ENCODE data around the gene SCRN1.
"Not testable (repeated sequence)": the region's sequence is repeated elsewhere in the genome, so short reads cannot be mapped to it uniquely, and the experiment has no call there.

The SCRN1 gene

DNA sequence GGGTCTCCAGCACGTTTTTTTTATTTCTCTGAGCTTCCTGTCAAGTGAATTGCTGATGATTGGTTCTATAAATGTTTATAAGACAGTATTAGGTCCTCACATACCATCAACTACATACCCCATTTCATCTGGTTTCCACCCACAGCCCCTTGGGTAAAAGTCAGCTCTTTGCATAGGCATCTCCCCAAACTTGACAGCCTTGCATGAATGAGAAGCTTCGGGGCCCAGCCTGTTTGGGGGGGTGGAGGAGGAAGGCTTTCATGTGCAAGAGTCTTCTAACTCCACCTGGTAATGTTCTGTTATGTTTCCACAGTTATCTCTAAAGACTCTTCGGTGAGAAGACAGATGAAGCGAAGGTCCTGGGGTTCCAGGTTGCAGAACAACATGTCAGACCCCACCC, 75.4 kb downstream of the SCRN1 start:
- in situ Hi-C loops (cut with HindIII; ENCODE audit: low pct_ligation_motif_present, low pct_unique_long_range_greater_than_20kb, low sequenced_read_pairs) = no loop called here

DNA sequence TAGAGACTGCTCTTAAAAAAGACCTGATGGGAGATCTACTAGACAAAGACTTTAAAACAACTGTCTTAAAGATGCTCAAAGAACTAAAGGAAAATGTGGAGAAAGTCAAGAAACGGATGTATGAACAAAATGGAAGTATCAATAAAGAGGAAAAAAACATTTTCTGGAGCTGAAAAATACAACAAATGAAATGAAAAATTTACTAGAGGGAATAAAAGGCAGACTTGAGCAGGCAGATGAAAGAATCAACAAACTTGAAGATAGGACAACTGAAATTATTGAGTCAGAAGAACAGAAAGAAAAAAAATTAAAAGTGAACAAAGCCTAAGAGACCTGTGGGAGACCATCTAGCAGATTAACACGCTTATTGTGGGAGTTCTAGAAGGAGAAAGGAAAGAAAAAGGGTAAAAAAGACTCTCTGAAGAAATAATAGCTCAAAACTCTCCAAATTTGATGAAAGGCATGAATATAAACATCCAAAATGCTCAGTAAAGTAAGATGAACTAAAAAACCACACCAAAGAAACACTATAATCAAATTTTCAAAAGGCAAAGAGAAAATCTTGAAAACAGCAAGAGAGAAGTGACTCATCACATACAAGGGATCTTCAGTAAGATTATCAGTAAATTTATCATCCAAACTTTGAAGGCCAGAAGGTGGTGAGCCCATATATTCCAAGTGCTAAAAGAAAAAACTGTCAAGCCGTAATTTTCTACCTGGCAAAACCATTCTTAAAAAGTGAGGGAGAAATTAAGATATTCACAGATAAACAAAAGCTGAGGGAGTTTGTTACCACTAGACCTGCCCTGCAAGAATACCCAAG, 83.2 kb downstream of the SCRN1 start:
- no peak for DNase-seq
- in situ Hi-C loops (cut with HindIII; ENCODE audit: low pct_ligation_motif_present, low pct_unique_long_range_greater_than_20kb, low sequenced_read_pairs) = no loop called here

More for the DNA sequence above, 75.4 kb downstream of the SCRN1 start:
- no peak for DNase-seq

DNA sequence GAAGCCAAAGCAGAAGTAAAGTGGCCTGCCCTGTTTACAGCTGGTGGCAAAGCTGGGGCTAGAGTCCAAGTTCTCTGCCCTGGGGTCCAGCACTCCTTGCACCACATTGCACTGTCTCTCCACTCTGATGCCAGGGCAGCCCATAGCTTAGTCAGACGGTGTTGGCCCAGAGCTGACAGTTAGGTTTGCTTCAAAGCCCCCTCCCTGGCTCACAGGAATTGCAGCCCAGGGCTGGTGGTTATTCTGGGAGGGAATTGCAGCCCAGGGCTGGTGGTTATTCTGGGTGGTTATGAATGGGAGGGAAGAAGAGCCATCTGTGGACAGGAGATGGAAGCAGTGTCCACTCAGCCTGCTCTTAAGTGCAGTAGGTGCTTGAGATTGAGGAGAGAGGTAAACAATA, 88.9 kb downstream of the SCRN1 start:
- in situ Hi-C loops (cut with HindIII; ENCODE audit: low pct_ligation_motif_present, low pct_unique_long_range_greater_than_20kb, low sequenced_read_pairs) = no loop called here
- DNase-seq = no peak

DNA sequence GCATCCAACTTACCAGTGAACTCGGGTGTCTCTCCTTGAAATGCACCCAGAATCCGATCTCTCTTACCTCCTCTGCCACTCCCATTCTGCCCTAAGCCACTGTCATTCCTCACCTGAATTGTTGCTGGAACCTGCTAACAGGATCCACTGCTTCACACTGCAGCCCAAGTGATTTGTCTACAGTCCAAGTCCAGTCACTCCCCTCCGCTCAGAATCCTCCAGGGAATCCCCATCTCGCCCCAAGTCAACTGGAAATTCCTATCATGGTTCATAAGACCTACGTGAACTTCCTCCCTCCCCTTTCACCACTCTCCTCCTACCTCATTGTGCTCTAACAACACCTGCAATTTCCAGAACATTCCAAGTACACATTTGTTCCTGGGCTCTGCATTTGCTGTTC, 91.3 kb downstream of the SCRN1 start:
- in situ Hi-C loops (cut with HindIII; ENCODE audit: low pct_ligation_motif_present, low pct_unique_long_range_greater_than_20kb, low sequenced_read_pairs) = no loop called here
- DNase-seq = no peak

DNA sequence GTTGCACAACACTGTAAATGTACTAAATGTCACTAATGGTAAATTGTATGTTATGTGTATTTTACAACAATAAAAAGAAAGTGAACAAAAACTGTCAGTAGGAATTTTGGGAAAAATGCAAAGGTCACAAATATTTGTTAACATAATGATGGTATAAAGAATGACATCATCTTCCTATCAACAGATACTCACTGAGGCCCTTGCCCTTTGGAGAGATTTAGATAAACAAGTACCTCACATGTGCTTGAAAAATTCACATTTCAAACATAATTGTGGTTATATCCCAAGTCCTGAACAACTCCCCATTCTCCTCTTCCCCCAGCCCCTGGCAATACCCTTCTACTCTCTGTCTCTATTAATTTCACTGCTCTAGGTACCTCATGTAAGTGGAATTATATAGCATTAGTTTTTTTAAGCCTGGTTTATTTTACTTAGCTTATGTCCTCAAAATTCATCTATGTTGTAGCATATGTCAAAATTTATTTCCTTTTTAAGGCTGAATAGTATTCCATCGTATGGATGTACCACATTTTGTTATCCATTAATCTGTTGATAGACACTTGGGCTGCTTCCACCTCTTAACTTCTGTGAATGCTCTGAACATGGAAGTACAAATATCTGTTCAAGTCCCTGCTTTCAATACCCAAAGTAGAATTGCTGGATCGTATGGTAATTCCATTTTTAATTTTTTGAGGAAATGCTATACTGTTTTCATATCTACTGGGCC, 92.8 kb downstream of the SCRN1 start:
- no peak for DNase-seq
- in situ Hi-C loops (cut with HindIII; ENCODE audit: low pct_ligation_motif_present, low pct_unique_long_range_greater_than_20kb, low sequenced_read_pairs) = no loop called here

DNA sequence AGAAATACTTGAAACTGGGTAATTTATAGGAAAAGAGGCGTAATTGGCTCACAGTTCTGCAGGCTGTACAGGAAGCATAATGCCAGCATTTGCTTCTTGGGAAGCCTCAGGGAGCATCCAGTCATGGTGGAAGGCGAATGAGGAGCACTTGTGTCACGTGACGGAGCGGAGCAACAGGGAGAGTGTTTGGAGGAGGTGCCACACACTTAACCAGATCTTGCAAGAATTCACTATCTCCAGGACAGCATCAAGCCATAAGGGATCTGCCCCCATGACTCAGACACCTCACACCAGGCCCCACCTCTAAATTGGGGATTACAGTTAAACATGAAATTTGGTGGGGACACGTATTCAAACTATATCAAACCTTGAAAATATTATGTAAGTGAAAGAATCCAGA, 94.0 kb downstream of the SCRN1 start:
- no peak for DNase-seq
- in situ Hi-C loops (cut with HindIII; ENCODE audit: low pct_ligation_motif_present, low pct_unique_long_range_greater_than_20kb, low sequenced_read_pairs) = no loop called here

DNA sequence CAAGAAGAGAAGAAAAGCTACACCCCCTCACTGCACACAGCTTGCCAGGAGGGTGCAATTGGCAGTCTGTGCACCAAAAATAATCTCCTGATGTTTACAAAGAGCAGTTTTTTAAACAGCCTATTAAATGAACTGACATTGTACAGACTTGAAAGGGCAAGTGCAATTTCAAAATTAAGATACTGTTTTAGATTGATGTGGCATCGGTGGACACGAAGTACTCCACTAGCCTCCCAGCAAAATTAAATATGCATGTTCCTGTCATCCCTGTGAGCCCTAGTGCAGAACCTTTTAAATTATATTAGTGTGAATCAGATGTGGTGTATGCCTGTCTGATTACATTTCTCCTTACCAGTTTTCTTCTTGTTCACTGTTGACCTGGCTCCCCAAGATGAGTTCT, 95.3 kb downstream of the SCRN1 start:
- in situ Hi-C loops (cut with HindIII; ENCODE audit: low pct_ligation_motif_present, low pct_unique_long_range_greater_than_20kb, low sequenced_read_pairs) = no loop called here
- DNase-seq = no peak

DNA sequence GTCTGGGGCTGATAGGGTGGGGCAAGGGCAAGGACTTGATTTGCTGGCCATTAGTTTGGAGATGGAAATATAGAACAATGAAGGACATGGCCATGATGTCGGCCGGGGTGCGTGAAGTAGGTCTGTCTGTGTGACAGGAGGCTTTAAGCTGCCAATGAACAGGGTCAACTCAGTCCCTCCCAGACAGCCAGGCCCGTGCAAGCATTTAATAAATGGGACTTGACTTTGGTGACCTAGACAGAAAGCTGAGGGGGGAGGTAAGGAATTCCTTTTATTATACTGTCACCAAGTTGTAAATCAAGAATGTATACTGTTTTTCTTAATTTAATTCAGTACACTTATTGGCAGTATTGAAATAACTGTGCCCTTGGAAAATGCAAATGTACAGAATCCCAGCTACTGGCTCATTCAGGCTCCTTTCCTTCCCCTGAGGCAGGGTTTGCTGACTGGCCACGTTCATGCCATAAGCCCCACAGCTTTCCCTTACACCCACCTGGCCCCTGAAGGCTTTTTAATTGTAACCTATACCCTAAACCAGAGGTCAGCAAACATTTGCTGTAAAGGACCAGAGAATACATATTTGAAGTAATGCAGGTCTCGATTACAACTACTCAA, 96.1 kb downstream of the SCRN1 start:
- in situ Hi-C loops (cut with HindIII; ENCODE audit: low pct_ligation_motif_present, low pct_unique_long_range_greater_than_20kb, low sequenced_read_pairs) = no loop called here
- no peak for DNase-seq

DNA sequence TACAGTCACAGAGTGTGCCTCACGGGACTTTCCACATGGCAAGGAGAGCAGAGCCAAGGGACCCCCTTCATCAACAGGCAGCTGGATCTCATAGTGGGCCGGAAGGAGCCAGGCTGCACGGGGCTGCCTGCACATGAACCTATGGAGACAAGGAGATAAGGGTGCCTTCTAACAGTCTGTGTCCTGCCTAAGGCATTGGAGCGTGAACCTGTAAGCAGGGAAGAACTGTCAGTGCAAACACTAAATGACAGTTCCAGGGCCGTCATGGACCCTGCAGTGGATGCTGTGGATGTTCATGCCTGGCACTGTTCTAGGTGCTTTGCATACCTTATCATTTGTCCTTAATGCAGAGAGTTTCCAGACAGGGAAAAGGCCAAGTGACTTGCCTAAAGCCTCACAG, 97.4 kb downstream of the SCRN1 start:
- in situ Hi-C loops (cut with HindIII; ENCODE audit: low pct_ligation_motif_present, low pct_unique_long_range_greater_than_20kb, low sequenced_read_pairs) = no loop called here
- DNase-seq = no peak

DNA sequence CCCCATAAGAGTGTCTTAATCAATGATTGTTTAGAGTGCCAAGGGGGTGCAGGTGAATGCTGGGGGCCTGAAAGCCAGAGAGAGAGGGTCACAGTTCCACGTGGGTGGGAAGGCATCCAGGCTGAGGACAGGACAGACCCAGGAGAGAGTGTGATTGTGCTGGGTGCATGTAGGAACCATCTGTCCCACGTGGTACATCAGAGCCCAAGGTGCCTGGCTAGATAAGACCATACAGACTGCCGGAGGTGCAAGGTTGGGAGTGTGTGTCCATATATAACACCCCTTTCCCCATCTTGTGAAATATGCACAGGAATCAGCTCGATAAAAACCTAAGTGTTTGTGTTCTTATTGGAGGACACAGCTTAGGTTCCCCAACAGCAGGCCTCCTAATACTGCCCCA, 97.8 kb downstream of the SCRN1 start:
- no peak for DNase-seq
- in situ Hi-C loops (cut with HindIII; ENCODE audit: low pct_ligation_motif_present, low pct_unique_long_range_greater_than_20kb, low sequenced_read_pairs) = no loop called here

DNA sequence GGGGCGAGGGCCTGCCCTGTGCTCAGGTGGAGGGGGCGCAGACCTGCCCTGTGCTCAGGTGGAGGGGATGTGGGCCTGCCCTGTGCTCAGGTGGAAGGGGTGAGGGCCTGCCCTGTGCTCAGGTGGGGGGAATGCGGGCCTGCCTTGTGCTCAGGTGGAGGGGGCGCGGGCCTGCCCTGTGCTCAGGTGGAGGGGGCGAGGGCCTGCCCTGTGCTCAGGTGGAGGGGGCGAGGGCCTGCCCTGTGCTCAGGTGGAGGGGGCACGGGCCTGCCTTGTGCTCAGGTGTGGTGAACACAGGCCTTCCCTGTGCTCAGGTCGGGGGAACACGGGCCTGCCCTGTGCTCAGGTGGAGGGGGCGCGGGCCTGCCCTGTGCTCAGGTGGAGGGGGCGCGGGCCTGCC, 98.8 kb downstream of the SCRN1 start:
- DNase-seq; in situ Hi-C loops (cut with HindIII; ENCODE audit: low pct_ligation_motif_present, low pct_unique_long_range_greater_than_20kb, low sequenced_read_pairs): not testable (repeated sequence)

DNA sequence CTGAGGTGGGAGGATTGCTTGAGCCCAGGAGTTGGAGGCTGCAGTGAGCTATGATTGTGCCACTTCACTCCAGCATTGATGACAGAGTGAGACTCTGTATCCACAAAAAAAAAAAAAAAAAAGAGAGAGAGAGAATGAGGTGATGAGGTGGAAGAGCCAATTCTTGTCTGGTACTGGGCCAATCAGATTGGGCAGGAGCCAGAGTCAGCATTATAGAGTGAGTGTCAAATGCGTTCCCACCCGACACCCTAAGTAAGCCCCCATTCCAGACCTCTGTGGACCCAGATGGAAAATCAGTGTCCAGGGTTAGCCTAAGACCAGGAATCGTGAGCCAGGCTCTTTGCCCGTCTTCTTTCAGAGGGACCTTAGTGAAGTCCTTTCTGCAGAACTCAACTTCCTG, 99.3 kb downstream of the SCRN1 start:
- DNase-seq = no peak
- in situ Hi-C loops (cut with HindIII; ENCODE audit: low pct_ligation_motif_present, low pct_unique_long_range_greater_than_20kb, low sequenced_read_pairs) = no loop called here

DNA sequence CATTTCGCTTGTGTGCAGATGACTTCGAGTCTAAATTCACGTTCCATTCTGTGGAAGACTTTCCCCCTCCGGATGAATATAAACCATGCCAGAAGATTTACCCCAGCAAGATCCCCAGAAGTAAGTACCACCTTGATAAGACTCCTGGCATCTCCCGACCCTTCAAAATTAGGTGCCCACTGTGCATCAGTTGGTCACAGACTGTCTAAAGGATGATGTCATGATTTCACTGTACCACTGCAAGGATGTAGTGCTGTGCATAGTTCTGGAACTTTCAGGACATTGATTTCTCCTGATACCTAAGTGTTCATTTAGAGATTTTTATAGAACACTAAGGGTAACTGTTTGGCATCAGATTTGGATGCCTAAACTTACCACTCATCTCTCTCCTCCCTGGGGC, 100.3 kb downstream of the SCRN1 start:
- in situ Hi-C loops (cut with HindIII; ENCODE audit: low pct_ligation_motif_present, low pct_unique_long_range_greater_than_20kb, low sequenced_read_pairs) = no loop called here

DNA sequence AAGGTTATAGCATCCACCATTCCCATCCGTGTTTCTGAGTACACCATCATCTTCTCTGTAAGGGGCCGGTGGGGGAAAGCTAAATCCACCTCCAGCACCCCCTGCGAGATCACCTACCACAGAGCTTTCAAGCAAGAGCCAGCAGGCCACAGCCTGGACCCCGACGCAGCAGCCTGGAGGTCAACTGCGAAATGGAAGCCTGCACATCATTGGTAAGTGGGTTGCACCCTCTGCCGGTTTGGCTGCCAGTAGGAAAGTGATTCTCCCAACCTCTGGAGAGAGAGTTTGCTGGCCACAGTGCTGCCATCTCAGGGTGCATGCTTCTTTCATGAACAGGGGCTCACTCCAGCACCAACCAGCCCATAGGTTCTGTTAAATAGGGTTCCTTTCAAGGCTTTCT, 101.6 kb downstream of the SCRN1 start:
- no peak for DNase-seq
- in situ Hi-C loops (cut with HindIII; ENCODE audit: low pct_ligation_motif_present, low pct_unique_long_range_greater_than_20kb, low sequenced_read_pairs) = no loop called here

More for the DNA sequence above, 100.3 kb downstream of the SCRN1 start:
- no peak for DNase-seq

DNA sequence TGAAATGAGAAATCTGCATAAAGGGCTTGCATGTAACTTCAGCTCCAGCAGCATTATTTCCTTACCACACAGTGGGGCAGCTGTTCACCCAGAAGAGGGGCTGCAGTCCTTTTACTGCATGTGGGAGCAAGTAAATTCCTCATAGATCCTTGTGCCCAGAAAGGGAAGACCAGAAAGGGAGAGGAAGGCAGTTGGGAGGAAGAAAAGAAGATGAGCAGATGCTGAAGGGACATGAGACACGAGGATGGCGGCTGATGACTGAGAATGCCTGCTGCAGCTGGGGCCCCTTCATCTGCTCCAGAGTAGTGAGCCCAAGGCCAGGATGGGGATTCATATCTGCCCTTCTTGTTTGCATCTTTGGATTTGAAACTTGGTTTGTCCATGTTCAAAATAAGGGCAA, 102.8 kb downstream of the SCRN1 start:
- in situ Hi-C loops (cut with HindIII; ENCODE audit: low pct_ligation_motif_present, low pct_unique_long_range_greater_than_20kb, low sequenced_read_pairs) = no loop called here
- DNase-seq = no peak

DNA sequence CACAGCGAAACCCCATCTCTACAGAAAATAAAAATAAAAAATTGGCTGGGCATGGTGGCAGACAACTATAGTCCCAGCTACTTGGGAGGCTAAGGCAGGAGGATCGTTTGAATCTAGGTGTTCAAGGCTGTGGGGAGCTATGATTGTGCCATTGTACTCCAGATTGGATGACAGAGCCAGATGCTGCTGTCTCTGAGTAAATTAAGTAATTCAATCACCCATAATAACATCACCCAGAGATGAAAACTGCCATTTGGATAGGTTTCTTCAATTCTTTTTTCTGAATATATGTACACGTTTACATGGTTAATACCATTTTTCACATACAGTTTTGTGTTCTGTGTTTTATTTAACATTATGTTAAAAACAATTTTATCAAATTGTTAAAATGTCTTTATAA, 104.0 kb downstream of the SCRN1 start:
- in situ Hi-C loops (cut with HindIII; ENCODE audit: low pct_ligation_motif_present, low pct_unique_long_range_greater_than_20kb, low sequenced_read_pairs) = no loop called here
- DNase-seq = no peak

DNA sequence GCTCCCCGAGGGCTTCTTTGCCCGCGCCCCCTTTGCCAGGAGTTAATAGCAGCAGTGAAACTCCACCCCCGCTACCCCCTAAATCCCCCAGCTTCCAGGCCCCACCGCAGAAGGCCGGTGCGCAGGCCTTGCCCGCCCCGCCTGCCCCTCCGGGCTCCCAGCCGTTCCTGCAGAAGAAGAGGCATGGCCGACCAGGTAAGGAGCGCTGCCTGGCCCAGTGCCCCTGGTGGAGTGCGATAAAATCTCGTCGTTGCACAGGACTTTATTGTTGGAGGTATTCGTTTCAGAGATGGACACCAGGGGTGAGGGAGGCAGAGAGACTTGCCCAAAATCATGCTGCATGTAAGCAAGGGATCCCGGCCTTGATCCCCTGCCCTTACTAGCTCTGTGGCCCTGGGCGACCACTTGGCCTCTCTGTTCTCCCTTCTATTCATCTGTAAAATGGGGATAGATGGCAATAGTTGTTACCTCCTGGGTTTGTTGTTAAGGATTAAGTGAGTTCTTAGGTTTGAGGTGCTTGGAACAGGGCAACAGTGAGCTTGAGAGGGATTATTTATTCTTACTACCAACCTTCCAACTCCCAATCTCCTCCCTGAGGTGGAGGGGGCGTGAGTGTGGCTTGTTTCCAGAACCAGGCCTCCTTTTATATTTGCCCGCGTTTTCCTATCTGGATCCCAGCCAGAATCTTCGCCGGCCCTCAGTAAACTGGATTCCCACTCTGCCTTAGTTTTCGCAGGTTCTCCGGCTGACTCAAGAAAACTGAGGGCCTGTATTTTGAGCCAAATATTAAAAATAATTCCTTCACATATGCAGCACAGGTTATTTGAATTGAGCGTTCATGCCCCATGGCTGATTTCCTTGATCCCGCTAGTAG, 105.0 kb downstream of the SCRN1 start:
- no peak for DNase-seq
- in situ Hi-C loops (cut with HindIII; ENCODE audit: low pct_ligation_motif_present, low pct_unique_long_range_greater_than_20kb, low sequenced_read_pairs) = no loop called here

DNA sequence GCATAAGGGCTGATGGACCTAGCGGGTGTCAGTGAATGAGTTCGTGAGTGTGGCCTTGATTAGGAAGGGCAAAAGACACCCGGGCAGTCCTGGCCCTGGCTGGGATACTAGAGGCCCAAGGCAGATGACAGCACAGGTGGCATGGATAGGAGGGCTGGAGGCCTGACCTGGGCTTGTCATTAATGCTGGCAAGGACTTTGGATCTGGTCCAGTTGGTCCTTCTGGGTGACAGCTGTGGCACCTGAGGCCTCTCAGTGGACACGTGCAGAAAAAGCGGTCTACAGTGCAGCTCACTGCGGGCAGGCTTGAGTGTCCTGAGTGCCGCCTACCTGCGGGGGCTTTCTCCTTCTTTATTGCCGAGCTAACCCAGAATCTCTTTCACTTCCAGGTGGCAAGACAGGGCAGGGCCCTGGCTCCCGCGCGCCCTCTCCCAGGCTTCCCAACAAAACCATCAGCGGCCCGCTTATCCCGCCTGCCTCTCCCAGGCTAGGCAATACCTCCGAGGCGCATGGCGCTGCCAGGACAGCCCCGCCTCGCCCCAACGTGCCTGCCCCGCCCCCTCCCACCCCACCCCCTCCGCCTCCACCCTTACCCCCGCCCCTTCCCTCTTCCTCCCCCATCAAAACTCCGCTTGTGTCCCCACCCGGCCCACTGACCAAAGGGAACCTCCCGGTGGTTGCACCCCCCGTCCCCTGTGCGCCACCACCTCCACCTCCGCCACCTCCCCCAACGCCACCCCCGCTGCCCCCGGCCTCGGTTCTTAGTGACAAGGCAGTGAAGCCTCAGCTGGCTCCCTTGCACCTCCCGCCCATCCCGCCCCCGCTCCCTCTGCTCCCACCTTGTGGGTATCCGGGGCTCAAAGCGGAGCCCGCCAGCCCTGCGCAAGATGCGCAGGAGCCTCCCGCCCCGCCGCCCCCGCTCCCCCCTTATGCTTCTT, 105.9 kb downstream of the SCRN1 start:
- no peak for DNase-seq
- in situ Hi-C loops (cut with HindIII; ENCODE audit: low pct_ligation_motif_present, low pct_unique_long_range_greater_than_20kb, low sequenced_read_pairs) = no loop called here
